HCT116 (cell line): ENCODE results near the gene CCM2.
"Not testable (repeated sequence)": the region's sequence is repeated elsewhere in the genome, so short reads cannot be mapped to it uniquely, and the experiment has no call there.

Experiments
- CBX3 ChIP-seq: IDR thresholded peaks from 2 replicates; pipeline ENCODE4 v1.6.1; 2012; ENCODE audit warnings: low read depth
- EZH2phosphoT487 ChIP-seq: fragments of 200-600 bp; IDR thresholded peaks from 2 replicates; pipeline ENCODE4 v1.6.1; 2018; ENCODE audit warnings: antibody characterized with exemption, borderline replicate concordance
- FOSL1 ChIP-seq: IDR thresholded peaks from 2 replicates; pipeline ENCODE4 v1.6.1; 2012; ENCODE audit warnings: low read depth
- JUND ChIP-seq: IDR thresholded peaks from 2 replicates; pipeline ENCODE4 v1.6.1; 2012
- POLR2A ChIP-seq: IDR thresholded peaks from 2 replicates; pipeline ENCODE4 v1.7.0; 2011; ENCODE audit warnings: borderline replicate concordance; ENCODE audit not compliant: insufficient read depth, insufficient read length; ENCODE audit errors: extremely low read depth
- RAD21 ChIP-seq: IDR thresholded peaks from 2 replicates; pipeline ENCODE4 v1.6.1; 2012; ENCODE audit warnings: low read depth, mild to moderate bottlenecking
- SIN3A ChIP-seq: IDR thresholded peaks from 2 replicates; pipeline ENCODE4 v1.6.1; 2012; ENCODE audit warnings: low read depth
- SP1 ChIP-seq: IDR thresholded peaks from 2 replicates; pipeline ENCODE4 v1.6.1; 2012; ENCODE audit warnings: low read depth
- SRF ChIP-seq: IDR thresholded peaks from 2 replicates; pipeline ENCODE4 v1.6.1; 2012; ENCODE audit warnings: low read depth
- TCF7L2 ChIP-seq: IDR thresholded peaks from 2 replicates; pipeline ENCODE4 v1.7.0; 2011; ENCODE audit warnings: borderline replicate concordance, inconsistent platforms; ENCODE audit not compliant: insufficient read depth, insufficient read length; ENCODE audit errors: extremely low read depth
- ZBTB33 ChIP-seq: IDR thresholded peaks from 2 replicates; pipeline ENCODE4 v1.6.1; 2011; ENCODE audit warnings: mild to moderate bottlenecking, low read length, moderate library complexity; ENCODE audit not compliant: insufficient replicate concordance; ENCODE audit errors: extremely low read depth
- TF ChIP-seq, protein P1 (sequence below), 3 experiments: fragments of 200-600 bp in 1 of 3; sonication (generic) in 1 of 3; IDR thresholded peaks in 2 of 3; conservative IDR thresholded peaks in 1 of 3; 2 replicates each; pipeline ENCODE4 v1.5.1; 2012 to 2017; ENCODE audit warnings: low read depth in 2 of 3, low read length in 2 of 3, antibody characterized with exemption in 1 of 3, borderline replicate concordance in 1 of 3, control low read depth in 1 of 3, mild to moderate bottlenecking in 1 of 3, mixed read lengths in 1 of 3, mixed run types in 1 of 3, moderate library complexity in 1 of 3; ENCODE audit not compliant: insufficient read depth in 1 of 3
- TF ChIP-seq, protein P2 (sequence below): IDR thresholded peaks from 2 replicates; pipeline ENCODE4 v1.6.1; 2012; ENCODE audit warnings: low read depth
- TF ChIP-seq, protein P3 (sequence below): IDR thresholded peaks from 2 replicates; pipeline ENCODE4 v1.6.1; 2012

- TF ChIP-seq, protein P1, sequence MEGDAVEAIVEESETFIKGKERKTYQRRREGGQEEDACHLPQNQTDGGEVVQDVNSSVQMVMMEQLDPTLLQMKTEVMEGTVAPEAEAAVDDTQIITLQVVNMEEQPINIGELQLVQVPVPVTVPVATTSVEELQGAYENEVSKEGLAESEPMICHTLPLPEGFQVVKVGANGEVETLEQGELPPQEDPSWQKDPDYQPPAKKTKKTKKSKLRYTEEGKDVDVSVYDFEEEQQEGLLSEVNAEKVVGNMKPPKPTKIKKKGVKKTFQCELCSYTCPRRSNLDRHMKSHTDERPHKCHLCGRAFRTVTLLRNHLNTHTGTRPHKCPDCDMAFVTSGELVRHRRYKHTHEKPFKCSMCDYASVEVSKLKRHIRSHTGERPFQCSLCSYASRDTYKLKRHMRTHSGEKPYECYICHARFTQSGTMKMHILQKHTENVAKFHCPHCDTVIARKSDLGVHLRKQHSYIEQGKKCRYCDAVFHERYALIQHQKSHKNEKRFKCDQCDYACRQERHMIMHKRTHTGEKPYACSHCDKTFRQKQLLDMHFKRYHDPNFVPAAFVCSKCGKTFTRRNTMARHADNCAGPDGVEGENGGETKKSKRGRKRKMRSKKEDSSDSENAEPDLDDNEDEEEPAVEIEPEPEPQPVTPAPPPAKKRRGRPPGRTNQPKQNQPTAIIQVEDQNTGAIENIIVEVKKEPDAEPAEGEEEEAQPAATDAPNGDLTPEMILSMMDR (IDR thresholded peaks at IDR 0.05 in 2 of 3, conservative IDR thresholded peaks at IDR 0.05 in 1 of 3; ENCODE audit: borderline replicate concordance in 1 of 3, insufficient read depth in 1 of 3, low read depth in 2 of 3, low read length in 2 of 3) = not testable (repeated sequence)
- TF ChIP-seq EZH2phosphoT487, POLR2A, FOSL1, TCF7L2, SIN3A, JUND, SRF, CBX3, ZBTB33, SP1, RAD21: not testable (repeated sequence)
- TF ChIP-seq, protein P2, sequence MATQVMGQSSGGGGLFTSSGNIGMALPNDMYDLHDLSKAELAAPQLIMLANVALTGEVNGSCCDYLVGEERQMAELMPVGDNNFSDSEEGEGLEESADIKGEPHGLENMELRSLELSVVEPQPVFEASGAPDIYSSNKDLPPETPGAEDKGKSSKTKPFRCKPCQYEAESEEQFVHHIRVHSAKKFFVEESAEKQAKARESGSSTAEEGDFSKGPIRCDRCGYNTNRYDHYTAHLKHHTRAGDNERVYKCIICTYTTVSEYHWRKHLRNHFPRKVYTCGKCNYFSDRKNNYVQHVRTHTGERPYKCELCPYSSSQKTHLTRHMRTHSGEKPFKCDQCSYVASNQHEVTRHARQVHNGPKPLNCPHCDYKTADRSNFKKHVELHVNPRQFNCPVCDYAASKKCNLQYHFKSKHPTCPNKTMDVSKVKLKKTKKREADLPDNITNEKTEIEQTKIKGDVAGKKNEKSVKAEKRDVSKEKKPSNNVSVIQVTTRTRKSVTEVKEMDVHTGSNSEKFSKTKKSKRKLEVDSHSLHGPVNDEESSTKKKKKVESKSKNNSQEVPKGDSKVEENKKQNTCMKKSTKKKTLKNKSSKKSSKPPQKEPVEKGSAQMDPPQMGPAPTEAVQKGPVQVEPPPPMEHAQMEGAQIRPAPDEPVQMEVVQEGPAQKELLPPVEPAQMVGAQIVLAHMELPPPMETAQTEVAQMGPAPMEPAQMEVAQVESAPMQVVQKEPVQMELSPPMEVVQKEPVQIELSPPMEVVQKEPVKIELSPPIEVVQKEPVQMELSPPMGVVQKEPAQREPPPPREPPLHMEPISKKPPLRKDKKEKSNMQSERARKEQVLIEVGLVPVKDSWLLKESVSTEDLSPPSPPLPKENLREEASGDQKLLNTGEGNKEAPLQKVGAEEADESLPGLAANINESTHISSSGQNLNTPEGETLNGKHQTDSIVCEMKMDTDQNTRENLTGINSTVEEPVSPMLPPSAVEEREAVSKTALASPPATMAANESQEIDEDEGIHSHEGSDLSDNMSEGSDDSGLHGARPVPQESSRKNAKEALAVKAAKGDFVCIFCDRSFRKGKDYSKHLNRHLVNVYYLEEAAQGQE = not testable (repeated sequence)
- TF ChIP-seq, protein P3, sequence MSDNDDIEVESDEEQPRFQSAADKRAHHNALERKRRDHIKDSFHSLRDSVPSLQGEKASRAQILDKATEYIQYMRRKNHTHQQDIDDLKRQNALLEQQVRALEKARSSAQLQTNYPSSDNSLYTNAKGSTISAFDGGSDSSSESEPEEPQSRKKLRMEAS = not testable (repeated sequence)
Measured at GRCh38 chr7:45114257-45114656, 114.3 kb downstream of the CCM2 start.
